HTERT RPE-1 (cell line): ENCODE measurements around the gene LRP2BP.

Experiments used
- in situ Hi-C: fragments of 300-500 bp; cut with MboI; formaldehyde crosslinking; loops from 4 replicates; pipeline ENCODE4 v1.14.3; 2020; ENCODE audit warnings: low sequenced_read_pairs

Gene LRP2BP

DNA sequence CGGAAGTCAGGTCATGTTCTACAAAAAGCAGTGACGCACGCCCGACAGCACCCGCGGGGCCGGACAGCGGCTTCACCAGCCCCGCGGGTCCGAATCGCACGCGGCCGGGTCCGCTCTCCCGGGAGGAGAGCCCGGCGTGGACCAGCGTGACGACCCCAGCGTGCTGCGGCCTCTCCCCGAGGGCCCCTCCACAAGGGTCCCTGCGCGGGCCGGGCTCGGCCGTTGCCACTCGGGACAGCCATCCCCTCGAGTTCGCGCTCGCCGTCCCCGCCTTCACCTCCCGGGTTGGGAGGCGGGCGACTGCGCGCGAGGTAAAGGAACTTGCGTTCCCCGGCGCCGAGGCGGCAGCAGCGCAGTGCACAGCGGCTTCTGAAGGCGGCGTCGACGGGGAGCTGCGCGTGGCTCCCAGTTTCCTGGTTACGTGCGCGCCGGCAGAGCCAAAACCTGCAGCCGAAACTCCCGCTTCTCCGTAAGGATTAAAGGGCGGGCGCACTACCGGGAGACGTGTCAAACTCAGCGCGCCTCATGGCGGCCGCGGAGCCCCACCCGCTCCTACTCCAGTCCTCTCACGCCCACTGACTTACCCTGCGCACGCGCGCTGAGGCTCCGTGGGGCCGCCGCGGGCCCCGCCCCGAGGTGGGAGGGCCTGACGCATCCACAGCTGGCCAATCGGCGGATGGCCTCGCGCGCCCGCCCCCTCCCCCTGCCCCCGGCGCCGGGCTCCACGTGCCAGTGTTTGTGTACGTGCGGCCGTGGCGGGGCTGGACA is 416 bp upstream of the LRP2BP start:
- in situ Hi-C loops: no loop called here

GRCh38 chr4:185394568-185395237 is 1.0 kb downstream of the LRP2BP start:
- in situ Hi-C loops: no loop called here

DNA sequence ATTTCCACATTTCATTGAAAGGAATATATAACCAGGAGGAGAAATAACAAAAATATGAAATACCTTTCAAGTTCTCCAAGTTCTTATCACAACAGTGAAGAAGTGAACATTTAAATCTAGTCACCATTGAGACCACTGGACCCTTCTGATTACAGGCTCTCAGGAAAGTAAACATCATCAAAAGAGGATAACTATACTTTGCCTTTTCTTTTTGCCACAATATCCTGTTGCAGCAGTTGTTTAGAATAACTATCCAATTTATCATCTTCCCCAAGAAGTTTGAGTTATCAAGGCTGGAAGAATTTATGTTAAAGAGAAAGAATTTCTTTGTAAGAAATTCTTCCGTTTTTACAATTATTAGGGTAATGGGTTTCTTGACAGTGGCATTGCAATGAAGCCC is 3.6 kb downstream of the LRP2BP start:
- in situ Hi-C loops: no loop called here

DNA sequence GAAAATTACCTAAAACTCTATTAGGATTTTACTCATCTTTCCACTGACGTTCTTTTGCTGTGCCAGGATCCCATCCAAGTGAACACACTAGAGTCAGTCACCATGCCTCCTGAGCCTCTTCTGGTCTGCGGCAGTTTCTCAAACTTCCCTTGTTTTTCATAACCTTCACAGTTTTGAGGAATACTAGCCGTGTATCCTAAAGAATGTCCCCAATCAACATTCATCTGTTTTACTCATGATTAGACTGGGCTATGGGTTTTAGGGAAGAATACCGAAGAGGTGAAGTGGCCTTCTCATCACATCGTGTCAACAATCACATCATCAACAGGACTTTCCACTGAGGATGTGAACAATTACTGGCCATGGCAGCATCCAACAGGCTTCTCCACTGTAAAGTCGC is 4.8 kb downstream of the LRP2BP start:
- in situ Hi-C loops: no loop called here

DNA sequence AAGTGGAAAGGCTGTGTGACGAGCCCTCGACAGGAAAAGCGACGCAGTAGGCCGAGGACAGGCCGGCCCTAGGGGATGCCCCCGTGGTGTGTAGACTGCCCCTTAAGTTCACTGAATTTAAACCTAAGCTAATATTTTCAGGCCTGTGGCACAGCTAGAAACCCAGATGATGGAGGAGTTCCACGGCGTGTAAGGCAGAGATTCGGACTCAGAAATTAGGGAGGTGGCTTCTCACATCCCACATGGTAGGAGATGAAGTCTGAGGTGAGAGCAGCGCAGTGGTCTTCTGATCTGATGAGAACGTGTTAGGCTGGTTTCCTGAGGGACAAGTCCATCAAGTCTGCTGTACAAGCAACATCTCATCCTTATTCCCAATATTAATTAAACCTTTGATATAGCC is 7.8 kb downstream of the LRP2BP start:
- in situ Hi-C loops: no loop called here

DNA sequence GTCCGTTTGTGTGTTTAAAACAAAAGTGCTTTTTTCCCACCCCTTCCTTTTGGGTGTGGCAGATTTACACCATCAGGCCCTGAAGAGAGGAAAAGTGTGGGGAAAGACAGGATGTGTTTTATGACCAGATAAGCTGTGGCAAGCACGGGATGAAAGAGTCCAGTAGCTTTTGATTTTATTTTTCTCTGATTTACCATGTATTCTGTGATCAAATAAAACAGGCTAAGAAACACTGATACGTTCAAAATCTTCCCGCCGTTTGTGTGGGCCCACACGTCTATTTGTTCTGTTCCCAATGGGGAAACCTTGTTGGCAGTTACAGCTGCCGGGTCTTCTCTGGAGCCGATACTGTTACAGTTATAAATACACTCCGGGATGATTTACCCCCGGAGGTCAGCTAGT is 10.8 kb downstream of the LRP2BP start:
- in situ Hi-C loops: no loop called here

GRCh38 chr4:185384061-185384460 is 11.7 kb downstream of the LRP2BP start:
- in situ Hi-C loops: no loop called here

GRCh38 chr4:185383451-185383850 is 12.3 kb downstream of the LRP2BP start:
- in situ Hi-C loops: no loop called here

DNA sequence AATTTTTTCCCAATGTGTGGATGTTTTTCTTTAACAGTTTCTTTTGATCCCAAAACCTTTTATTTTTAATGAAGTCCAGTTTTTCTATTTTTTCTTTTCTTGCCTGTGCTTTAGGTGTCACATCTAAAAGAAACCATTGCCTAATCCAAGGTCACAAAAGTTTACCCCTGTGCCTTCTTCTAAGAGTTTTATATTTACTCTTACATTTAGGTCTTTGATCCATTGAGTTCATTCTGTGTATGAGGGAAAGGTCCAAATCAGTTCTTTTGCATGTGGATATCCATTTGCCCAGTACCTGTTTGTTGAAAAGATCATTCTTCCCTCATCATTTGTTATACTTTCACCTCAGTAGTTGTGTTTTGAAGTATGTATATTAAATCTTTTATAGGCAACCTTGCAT is 13.0 kb downstream of the LRP2BP start:
- in situ Hi-C loops: no loop called here

GRCh38 chr4:185381288-185382196 is 14.2 kb downstream of the LRP2BP start:
- in situ Hi-C loops: no loop called here

DNA sequence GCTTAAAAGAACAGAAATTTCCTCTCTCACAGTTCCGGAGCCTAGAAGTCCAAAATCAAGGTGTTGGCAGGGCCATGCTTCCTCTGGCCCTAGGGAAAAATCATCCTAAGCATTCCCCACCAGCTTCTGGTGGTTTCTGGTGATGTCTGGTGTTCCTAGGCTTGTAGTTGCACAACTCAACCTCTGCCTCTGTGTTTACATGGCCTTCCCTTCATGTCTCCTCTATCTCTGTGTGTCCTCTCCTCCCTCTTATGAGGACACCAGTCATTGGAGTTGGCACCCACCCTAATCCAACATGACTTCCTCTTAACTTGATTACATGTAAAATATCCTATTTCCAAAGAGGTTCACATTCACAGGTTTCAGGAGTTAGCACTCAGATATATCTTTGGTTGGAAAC is 15.4 kb downstream of the LRP2BP start:
- in situ Hi-C loops: no loop called here

- in situ Hi-C loops: no loop called here
Measured at GRCh38 chr4:185379326-185380295, 16.1 kb downstream of the LRP2BP start.

DNA sequence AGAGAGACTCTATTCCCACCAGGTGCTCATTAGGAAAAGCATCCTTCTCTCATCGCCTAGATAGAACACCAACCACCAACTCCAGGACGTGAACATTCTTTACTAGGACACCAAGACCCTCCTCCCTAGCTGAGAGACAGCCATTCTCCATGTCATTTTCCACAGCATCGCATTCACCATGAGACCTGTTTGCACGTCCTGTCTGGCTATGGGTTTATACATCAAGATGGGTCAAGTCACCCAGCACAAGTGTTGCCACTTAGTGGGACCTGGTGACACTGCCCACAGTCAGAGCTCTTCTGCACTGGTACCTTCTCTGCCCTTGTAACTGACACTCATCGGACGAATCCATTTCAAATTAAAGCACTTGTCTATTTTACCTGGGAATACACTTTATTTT is 17.5 kb downstream of the LRP2BP start:
- in situ Hi-C loops: no loop called here

DNA sequence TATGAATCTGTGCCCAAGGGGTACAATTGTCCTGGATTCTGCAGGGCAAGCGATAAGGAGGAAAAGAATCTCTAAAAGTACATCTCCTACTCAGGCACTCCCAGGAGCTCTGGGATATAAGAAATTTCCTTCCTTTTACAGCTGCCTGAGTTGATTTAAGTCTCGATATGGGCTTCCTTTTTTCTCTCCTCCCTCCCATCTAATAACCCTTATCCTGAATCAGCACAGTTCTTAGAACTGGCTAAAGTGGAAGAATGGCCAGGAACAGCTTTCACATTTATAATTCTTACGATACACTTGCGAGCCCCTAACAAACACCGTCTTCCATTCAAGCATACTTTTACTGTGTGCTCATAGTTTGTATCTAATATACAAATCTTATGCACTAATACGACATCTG is 21.2 kb downstream of the LRP2BP start:
- in situ Hi-C loops: no loop called here

- in situ Hi-C loops: no loop called here
Measured at GRCh38 chr4:185374027-185374426, 21.7 kb downstream of the LRP2BP start.

DNA sequence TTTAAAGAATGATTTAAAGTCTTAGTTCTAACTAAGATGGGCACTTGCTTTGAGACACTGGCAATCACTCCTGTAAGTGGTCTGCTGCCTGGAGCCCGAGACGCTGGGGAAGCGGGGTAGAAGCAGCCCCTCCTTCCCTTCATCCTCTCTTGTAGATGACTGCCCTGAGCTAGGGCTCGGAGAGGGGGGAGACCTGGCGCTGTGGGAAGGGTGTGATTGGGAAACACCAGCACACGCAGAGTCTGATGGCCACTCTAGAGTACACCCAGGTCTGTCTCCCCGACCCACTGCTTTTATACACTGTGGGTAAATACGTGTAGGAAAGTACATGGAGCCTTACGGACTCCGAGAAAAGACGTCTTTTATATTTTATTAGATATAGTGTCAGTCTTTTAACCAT is 24.0 kb downstream of the LRP2BP start:
- in situ Hi-C loops: no loop called here

DNA sequence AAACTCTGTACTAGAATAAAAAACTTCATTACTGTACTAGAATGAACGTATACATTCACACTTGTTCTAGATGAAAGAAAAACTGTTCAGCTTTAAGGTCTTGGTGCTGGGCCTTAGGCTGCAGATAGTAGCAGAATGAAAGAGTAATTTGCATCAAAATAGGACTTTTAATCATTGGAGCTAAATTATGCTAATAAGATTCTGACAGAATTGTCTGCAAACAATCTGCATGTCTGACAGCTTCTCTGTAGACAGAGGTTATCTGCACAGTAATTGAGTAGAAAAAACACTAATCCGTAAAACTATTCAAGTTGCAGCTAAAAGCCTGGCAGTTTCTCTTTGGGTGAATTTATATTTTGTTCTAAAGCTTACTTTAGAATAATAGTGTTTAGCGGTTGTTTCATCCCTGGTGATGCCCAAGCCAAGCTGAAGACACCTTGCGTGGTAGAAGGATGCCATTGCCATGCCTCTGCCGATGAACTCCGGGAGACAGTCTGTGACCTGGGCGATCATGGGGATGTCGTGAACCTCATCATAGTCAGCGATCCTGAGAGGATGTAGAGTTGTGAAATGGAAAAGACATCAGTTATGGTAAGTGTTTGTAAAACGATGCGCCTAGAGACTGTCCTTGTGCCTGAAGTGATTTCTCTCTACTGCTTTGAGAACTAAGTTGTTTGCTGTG is 25.3 kb downstream of the LRP2BP start:
- in situ Hi-C loops: no loop called here

DNA sequence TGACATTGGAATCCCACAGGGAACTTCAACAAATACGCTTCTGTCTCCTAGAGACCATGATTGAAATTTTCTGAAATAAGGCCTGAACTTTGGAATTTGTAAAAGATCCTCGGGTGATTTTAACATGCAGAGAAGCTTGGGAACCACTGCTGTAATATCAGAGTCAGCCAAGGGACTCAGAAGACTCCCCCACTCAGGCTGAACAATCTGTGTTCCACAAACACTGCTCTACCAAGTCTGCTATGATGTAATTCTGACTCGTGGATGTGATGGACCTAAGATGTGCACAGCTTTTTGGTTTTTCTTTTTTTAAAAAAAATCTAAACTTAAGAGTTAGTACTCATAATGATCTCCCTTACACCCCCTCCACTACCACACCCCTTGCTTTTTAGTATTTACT is 26.0 kb downstream of the LRP2BP start:
- in situ Hi-C loops: no loop called here

GRCh38 chr4:185364886-185365285 is 30.8 kb downstream of the LRP2BP start:
- in situ Hi-C loops: no loop called here

DNA sequence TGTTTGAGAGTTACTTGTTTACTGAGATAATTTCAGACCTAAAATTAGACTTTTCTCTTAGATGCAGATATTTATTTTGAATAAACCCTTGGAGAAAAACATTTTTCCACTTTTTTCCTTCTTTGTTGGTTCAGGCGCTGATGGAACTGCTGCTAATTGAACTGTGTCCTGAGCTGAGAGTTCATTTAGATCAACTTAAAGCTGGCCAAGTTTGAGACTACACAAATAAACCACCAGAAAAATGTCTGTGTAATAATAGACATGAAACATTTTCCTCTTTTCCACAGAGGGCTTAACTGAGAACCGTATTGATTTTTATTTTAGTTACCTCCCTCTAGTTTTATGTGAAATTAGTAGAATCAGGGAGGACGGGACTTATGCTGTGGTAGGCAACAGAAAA is 32.5 kb downstream of the LRP2BP start:
- in situ Hi-C loops: no loop called here
